22Rv1 (cell line): ENCODE measurements around the gene CDX1.

Source experiments
- ZFX ChIP-seq: fragments of 450-650 bp; IDR thresholded peaks from 2 replicates; pipeline ENCODE4 v1.6.1; 2017; ENCODE audit warnings: antibody characterized with exemption, borderline replicate concordance
- TF ChIP-seq, protein P1 (sequence below): fragments of 450-650 bp; IDR thresholded peaks from 2 replicates; pipeline ENCODE4 v1.5.1; 2017; ENCODE audit warnings: mild to moderate bottlenecking

GRCh38 chr5:150161242-150162141 lies 5.1 kb upstream of the CDX1 start:
- TF ChIP-seq, protein P1, sequence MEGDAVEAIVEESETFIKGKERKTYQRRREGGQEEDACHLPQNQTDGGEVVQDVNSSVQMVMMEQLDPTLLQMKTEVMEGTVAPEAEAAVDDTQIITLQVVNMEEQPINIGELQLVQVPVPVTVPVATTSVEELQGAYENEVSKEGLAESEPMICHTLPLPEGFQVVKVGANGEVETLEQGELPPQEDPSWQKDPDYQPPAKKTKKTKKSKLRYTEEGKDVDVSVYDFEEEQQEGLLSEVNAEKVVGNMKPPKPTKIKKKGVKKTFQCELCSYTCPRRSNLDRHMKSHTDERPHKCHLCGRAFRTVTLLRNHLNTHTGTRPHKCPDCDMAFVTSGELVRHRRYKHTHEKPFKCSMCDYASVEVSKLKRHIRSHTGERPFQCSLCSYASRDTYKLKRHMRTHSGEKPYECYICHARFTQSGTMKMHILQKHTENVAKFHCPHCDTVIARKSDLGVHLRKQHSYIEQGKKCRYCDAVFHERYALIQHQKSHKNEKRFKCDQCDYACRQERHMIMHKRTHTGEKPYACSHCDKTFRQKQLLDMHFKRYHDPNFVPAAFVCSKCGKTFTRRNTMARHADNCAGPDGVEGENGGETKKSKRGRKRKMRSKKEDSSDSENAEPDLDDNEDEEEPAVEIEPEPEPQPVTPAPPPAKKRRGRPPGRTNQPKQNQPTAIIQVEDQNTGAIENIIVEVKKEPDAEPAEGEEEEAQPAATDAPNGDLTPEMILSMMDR: peak; percentile 95
- no peak for TF ChIP-seq ZFX
